Measurements from ENCODE around the gene HOXA5. TPM values are rescaled to one million over a fixed set of nuclear protein-coding genes. Genes with fewer than 3 reads are reported as not detected.

HOXA5 gene
- total RNA-seq, 1 donor from 2014 or later: 18.8 TPM

- peaks cover 1% of the 10 kb centered on the region for H3K36me3 ChIP-seq (ENCODE audit: control insufficient read depth, insufficient read depth, low read length)
- TF ChIP-seq CTCF (IDR thresholded peaks at IDR 0.05; ENCODE audit: insufficient read depth, low read length, poor library complexity, severe bottlenecking): no peak
- H3K27me3 ChIP-seq (ENCODE audit: control insufficient read depth, insufficient read depth, low read length): peaks cover 2% of the 10 kb centered on the region
- H3K4me3 ChIP-seq (ENCODE audit: low read depth, low read length): peak overlapping the region; percentile 72
- DNase-seq (ENCODE audit: low read depth): no peak
Observed at GRCh38 chr7:27138985-27139333, 4.5 kb downstream of the HOXA5 start.

GRCh38 chr7:27138472-27138871 lies 5.0 kb downstream of the HOXA5 start:
- no peak for DNase-seq (ENCODE audit: low read depth)
- no peak for TF ChIP-seq CTCF (IDR thresholded peaks at IDR 0.05; ENCODE audit: insufficient read depth, low read length, poor library complexity, severe bottlenecking)
- Histone ChIP-seq H3K36me3 (ENCODE audit: control insufficient read depth, insufficient read depth, low read length) (peaks cover 1% of the 10 kb centered on the region), H3K27me3 (ENCODE audit: control insufficient read depth, insufficient read depth, low read length) (peaks cover 2% of the 10 kb centered on the region), H3K4me3 (ENCODE audit: low read depth, low read length) (peak overlapping the region; percentile 72)

GRCh38 chr7:27137640-27138315 lies 5.7 kb downstream of the HOXA5 start:
- H3K36me3 ChIP-seq (ENCODE audit: control insufficient read depth, insufficient read depth, low read length): no peaks in the 10 kb centered on the region
- H3K27me3 ChIP-seq (ENCODE audit: control insufficient read depth, insufficient read depth, low read length): no peaks in the 10 kb centered on the region
- H3K4me3 ChIP-seq (ENCODE audit: low read depth, low read length): no peak overlapping the region
- no peak for DNase-seq (ENCODE audit: low read depth)
- no peak for TF ChIP-seq CTCF (IDR thresholded peaks at IDR 0.05; ENCODE audit: insufficient read depth, low read length, poor library complexity, severe bottlenecking)

- TF ChIP-seq CTCF (IDR thresholded peaks at IDR 0.05; ENCODE audit: insufficient read depth, low read length, poor library complexity, severe bottlenecking): no peak
- Histone ChIP-seq H3K27me3 (ENCODE audit: control insufficient read depth, insufficient read depth, low read length) (no peaks in the 10 kb centered on the region), H3K4me3 (ENCODE audit: low read depth, low read length) (no peak overlapping the region), H3K36me3 (ENCODE audit: control insufficient read depth, insufficient read depth, low read length) (no peaks in the 10 kb centered on the region)
- DNase-seq (ENCODE audit: low read depth): peak; percentile 80
Observed at GRCh38 chr7:27134392-27134791, 9.1 kb downstream of the HOXA5 start.

GRCh38 chr7:27133409-27134231 lies 9.9 kb downstream of the HOXA5 start:
- Histone ChIP-seq H3K36me3 (ENCODE audit: control insufficient read depth, insufficient read depth, low read length) (peaks cover 1% of the 10 kb centered on the region), H3K27me3 (ENCODE audit: control insufficient read depth, insufficient read depth, low read length) (no peaks in the 10 kb centered on the region), H3K4me3 (ENCODE audit: low read depth, low read length) (no peak overlapping the region)
- no peak for DNase-seq (ENCODE audit: low read depth)
- no peak for TF ChIP-seq CTCF (IDR thresholded peaks at IDR 0.05; ENCODE audit: insufficient read depth, low read length, poor library complexity, severe bottlenecking)
